GM19023 (cell line): ENCODE data around the gene RXFP1.

Experiments
- ATAC-seq: cut with Tn5 transposase; IDR thresholded peaks from one replicate; pipeline ENCODE4 v1.9.1; 2021; ENCODE audit warnings: mild to moderate bottlenecking, moderate library complexity; ENCODE audit not compliant: unreplicated experiment

RXFP1 gene

DNA sequence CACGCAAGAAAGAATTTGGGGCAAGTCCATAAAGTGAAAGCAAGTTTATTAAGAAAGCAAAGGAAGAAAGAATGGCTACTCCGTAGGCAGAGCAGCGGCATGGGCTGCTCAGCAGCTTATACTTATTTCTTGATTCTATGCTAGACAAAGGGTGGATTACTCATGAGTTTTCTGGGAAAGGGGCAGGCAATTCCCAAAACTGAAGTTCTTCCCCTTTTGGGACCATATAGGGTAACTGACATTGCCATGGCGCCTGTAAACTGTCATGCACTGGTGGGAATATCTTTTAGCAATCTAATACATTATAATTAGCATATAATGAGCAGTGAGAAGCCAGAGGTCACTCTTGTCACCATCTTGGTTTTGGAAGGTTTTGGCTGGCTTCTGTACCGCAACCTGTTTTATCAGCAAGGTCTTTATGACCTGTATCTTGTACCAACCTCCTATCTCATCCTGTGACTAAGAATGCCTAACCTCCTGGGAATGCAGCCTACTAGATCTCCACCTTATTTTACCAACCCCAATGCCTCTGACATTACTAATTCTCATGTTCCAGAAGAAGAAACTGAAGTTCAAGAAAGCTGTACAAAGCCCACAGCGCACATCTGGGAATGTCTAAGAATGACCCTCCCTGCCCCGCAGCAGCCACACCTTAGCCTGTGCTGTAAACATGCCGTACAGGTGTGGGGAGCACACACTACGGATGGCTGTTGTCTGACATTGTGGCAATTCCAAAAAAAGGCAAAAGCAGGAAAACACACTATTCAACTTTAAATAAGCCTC lies 18.6 kb downstream of the RXFP1 start:
- ATAC-seq = no peak

DNA sequence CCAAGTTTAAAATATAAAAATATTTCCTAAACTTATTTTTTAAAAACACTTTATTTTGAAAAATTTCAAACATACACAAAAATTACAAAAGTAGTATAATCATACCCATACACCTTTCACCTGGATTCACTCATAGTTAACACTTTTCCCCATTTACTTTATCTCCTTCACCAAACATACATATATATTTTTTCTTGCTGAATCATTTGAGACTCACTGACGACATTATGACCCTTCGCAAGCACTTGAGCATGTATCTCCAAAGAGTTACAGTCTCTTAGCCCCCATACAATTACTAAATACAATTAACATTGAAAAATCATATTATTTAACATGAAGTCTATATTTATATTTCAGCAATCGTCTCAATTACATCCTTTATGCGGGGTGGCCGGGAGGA lies 19.8 kb downstream of the RXFP1 start:
- no peak for ATAC-seq

DNA sequence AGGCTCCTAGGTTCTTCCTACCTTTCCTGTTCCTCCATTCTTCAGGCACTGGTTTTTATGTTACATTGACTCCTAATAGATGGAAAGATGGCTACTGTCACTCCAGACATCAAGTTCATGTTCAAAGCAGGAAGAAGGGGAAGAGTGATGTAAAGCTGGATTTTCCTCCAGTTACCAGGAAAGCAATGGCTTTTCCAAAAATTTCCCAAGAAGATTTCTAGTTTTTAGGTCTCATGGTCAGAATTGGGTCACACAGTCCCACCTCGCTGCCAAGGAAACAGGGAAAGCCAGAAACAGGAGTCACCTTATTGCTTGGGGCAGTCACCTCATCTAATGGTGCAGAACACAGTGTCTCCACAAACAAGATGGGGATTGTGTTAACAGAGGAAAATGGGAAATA lies 21.5 kb downstream of the RXFP1 start:
- ATAC-seq = no peak

DNA sequence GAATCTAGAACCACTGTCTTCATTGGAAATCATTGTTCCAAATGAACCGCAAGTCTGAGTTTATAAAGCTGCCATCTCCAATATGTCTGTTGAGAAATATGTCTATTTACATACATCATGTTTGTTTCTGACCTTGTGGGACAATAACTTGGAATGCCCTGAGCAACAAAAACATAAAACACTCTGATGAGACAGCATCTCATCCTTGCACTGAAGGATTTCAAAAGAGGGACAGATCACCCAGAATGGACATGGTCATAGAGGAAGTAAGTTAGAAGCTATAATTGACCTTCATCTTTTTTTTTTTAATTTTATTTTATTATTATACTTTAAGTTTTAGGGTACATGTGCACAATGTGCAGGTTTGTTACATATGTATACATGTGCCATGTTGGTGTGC lies 22.5 kb downstream of the RXFP1 start:
- ATAC-seq = no peak

DNA sequence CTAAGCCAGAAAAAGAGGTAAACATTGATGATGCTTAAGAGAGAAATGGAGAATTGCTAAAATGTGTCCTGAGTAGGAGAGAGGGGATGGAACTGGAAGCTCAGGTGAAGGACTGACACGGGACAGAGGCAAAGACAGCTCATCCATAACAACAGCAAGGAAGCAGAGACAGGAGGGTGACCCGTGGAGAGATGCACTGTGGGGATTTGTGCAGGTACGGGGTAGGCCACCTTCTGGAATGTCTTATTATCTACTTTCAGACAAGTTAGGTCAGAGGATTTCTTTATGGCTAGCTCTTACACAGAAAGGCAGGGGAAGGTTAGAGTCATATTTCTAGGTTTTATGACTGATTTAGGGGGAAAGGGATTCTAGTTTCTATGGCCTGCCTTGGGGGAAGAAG lies 31.7 kb downstream of the RXFP1 start:
- ATAC-seq = no peak

DNA sequence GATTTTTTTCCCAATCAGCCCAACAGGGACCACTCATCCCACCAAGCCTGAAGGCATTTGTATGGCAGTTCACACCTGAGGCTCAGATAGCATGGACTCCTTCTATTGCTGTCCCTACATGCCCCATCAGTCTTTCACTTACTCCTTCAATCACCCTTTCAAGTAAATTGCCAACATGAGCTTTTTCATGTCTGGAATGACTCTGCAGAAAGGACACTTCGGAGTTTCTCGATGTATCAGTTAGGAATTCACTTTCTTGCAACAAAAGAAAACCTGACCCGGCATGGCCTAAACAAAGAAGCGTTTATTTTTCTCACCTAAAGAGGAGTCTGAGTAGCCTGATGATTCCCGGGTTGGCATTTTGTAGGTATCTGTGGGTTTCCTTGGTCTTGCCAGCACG lies 38.6 kb downstream of the RXFP1 start:
- no peak for ATAC-seq

DNA sequence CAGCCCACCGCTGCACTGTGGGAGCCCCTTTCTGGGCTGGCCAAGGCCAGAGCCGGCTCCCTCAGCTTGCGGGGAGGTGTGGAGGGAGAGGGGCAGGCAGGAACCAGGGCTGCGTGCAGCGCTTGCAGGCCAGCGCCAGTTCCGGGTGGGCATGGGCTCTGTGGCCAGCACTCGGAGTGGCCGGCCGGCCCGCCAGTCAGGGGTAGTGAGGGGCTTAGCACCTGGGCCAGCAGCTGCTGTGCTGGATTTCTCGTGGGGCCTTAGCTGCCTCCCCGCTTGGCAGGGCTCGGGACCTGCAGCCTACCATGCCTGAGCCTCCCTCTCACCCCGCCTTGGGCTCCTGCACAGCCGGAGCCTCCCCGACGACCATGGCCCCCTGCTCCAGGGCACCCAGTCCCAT lies 45.2 kb downstream of the RXFP1 start:
- no peak for ATAC-seq

DNA sequence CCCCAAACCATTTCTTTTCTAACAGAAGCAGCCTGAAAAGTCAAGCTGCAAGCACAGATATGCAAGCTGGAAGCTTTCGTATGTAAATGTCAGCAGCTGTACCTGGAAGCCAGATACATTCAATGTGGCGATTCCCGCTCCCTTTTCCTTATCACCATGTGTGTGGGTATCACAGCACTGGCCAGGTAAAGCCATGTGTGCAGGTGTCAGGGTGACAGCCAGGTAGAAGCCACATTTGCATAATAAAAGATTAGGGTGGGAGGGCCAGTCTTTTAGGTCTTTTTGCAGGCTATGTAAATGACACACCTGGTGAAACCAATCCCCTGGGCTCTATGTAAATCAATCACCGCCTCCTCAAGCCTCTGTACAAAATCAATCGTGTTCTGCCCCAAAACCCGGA lies 50.1 kb downstream of the RXFP1 start:
- no peak for ATAC-seq

DNA sequence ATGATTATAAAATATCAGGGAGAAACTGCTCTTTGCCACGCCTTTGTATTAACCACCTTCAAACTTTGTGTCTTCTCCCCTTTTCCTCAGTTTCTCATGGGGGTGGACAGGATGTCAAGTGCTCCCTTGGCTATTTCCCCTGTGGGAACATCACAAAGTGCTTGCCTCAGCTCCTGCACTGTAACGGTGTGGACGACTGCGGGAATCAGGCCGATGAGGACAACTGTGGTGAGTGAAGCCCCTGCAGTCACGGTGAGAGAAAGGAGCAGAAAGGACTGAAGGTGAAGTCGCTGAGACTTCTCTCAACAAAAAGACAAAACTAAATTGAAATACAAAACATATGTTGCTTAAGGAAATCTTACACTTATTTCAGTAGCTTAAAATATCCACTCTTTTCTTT lies 50.9 kb downstream of the RXFP1 start:
- ATAC-seq = no peak

DNA sequence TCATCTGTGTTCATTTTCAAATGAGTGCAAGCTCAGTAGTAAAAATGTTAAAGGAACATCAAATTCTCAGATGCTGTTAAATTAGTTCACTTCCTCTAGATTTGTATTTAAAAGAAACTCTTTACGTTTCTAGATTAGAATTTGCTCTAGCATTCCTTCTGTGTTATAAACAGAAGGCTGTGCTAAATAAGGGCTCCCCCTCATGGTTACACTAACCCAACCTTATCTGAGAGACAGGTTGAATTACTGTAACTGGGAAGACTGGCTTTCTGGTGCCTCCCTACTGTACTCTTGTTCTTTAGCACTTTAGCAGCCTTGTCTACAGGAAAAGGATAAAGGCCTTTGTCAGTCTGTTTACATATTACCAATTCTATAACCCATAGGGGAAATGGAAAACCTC lies 56.8 kb downstream of the RXFP1 start:
- no peak for ATAC-seq

DNA sequence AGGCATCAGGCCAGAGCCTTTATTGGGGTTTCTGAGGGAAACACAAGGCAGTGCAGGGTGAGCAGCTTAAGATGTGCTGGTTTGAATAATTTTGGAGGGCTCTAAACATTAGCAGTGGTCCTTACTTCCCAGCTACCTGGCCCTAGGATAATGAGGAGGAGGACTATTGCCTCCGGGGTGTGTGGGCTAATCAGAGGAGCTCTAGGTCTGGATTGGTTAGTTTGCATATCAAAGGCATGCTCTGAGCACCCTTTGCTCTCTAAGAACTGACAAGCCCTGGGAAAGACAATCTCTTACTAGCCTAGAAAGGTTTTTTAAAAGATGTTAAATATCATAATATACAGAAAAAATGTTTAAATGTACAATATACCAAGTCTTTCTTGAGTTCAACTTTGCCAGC lies 58.4 kb downstream of the RXFP1 start:
- ATAC-seq = no peak

DNA sequence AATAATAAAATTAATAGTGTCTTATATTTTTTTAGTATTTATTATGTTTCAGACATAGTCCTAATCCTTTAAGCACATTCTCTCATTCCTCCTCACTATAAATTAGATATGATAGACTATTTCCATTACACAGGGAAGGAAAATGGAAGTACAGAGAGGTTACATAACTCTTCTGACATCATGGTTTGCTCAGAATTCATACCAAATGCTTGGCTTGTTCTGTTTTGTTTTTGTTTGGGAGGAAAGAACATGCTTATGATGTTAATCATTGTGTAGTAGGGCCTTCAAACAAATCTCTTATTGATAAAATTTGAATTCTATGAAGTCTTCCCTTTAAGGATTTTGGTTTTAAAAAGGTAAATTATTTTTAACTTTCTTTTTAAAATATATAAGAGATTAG lies 59.5 kb downstream of the RXFP1 start:
- ATAC-seq = no peak

DNA sequence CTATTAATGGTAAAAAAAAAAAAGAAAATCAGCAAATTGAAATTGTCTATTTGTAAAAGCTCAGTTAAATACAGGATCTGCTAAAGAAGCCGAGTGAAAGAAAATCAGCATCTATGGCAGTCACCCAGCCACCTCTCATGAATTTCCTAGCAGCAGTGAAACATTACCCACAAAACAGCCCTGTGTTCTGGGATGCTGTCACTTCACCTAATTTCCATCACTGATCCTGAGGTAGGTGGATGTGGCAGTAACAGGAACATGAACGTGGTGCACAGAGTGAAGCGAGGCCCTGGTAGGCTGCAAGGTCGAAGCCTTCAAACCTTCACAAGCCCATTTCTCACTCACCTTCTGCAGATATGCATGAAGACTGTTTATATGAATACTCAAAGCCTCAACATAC lies 65.2 kb downstream of the RXFP1 start:
- ATAC-seq = no peak

DNA sequence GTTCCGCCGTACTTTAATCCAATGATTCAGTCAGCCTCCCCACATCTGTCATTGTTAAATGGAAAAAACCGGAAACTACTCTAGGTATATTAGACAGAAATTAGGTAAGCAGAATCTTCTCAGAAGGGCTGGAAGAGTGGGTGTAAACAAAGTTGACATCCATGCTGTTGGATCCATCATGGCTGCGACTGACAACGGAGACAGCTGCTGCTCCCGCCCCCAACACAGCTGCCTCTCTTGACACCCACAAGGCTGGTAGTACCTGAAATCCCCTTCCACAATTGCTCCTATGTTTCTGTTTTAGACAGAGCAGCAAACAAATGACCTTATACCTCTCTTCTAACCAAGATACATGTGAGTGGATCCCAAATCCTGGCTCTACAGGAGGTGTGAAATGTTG lies 66.6 kb downstream of the RXFP1 start:
- ATAC-seq = no peak

DNA sequence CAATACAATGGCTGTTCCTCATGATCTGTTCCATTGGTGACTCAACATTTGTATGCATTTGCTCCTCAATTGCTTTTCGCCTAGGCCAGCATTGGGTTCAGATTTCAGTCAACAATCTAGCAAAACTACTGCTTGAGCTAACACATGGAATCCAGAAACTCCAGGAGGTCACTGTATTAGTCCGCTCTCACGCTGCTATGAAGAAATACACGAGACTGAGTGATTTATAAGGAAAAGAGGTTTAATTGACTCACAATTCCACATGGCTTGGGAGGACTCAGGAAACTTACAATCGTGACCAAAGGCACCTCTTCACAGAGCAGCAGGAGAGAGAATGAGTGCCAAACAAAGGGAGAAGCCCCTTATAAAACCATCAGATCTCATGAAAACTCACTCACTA lies 67.1 kb downstream of the RXFP1 start:
- ATAC-seq = no peak

DNA sequence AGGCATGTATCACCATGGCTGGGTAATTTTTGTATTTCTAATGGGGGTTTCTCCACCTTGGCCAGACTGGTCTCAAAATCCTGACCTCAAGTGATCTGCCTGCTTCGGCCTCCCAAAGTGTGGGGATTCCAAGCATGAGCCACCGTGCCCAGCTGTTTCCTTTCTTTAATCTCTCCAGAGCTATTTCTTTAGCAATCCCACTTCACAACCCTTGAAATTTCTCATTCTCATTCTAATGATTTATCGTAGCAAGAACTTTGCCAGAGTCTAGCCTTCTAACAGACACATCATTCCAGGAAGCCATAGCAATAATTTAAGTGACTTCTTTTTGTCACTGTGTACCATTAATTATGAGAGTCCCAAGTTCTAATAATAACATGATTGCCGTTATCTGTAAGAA lies 68.6 kb downstream of the RXFP1 start:
- no peak for ATAC-seq

DNA sequence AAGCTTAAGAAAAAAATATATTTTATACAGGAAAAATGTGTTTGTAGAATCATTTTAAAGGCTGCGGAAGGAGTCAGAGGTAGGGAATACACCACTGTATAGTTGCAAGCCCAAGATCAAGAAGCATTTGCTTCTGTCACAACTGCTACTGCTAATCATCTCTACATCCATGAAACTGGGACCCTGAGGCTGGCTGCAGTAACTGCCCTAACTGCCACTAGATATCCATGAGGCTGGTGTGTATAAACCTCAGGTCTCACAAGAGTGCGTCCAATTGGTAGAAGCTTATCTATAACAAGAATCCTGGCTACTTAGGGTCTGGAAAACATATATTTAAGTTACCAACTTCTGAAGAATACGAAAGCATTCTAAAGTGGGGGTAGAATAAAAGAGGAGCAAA lies 69.1 kb downstream of the RXFP1 start:
- ATAC-seq = no peak

DNA sequence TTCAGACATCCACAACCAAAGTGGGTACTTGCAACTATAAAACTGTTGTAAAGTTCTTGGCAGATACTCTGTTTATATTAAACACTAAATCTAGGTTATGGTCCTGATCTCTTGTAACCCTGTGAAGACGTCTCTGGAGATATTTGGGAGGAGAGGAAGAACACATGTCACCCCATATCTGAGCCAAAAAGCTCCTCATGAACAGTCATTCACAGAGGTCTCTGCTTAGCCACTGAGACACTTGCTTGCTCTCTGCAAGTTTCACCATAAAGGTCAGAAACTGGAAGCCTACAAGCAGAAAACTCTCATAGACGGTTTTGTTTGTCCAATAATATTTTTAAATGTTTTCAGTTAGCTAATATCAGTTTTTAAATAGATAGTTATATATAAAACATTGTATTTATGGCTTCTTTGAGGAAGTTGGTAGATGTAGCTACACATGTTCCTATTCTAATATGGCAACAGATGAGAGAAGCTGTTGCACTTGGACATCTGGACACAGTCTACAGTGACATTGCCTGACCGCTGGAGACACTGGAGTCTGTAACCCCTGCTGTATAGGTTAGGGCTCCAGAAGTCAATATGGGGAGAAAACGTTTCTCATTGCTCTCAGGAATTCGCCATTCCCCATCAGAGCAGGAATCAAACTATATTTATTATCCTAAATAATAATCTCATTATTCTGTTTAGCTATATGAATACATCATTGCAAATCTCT lies 76.4 kb downstream of the RXFP1 start:
- no peak for ATAC-seq

DNA sequence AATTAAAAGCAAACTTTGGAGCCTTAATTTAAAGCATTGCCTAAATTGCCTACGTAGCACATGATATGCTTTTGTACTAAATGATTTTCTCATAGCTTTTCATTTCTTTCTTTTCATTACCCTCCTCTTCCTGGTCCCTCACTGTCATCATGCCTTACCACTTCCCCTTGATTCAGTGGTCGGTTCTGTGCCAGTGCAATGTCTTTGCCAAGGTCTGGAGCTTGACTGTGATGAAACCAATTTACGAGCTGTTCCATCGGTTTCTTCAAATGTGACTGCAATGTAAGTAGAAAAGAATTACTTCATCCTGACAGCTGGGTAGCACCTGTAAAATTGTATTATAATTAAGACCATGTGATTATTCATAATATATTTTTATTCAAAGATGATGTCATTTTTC lies 77.5 kb downstream of the RXFP1 start:
- no peak for ATAC-seq

DNA sequence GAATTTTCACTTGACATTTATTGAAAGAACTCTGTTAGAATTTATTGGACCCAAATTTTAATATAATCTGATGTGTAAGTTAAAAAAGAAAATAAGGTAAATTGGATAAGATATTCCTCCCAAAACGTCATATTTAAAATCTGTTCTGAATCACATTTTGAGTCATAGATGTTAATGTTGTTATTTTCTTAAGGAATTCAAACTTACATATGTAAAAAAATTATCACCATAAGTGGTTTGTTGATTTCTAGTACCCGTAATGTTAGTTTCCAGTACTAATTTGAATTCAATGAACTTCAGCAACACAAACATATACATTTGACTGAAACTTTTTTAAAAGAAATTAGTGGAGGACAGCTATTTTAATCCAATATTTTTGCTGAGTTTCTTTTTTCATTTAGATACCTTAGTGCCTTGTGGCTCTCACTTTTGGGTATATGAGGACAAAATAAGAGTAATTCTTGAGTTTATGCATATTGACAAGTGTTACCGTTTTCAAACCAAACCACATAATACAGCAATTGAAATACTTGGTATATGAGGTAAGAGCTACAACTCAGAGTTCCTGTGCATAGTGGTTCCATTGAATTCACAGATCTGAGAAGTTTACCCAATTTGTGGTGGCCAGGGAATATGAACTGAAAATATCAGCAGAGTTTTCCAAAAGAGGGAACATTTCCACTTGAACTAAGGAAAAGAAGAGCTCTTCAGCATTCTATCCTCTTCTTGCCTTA lies 78.2 kb downstream of the RXFP1 start:
- ATAC-seq = no peak

DNA sequence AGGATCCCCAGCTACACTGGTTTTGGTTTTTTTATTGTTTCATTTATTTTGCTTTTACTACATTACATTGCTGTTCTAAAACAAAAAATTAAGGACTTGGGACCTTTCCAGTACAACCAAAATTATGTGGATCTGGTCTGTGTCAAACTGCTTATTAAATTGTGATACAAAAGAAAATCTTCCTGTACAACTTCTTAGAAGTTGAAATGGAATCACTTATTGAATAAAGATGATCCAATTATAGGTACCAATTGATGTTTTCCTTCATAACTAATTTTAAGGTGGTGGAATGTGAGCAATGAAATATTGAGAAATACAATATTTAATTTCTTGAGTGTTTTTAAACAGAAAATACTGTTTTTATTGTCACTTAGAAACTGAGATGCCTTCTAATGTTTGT lies 82.7 kb downstream of the RXFP1 start:
- no peak for ATAC-seq

DNA sequence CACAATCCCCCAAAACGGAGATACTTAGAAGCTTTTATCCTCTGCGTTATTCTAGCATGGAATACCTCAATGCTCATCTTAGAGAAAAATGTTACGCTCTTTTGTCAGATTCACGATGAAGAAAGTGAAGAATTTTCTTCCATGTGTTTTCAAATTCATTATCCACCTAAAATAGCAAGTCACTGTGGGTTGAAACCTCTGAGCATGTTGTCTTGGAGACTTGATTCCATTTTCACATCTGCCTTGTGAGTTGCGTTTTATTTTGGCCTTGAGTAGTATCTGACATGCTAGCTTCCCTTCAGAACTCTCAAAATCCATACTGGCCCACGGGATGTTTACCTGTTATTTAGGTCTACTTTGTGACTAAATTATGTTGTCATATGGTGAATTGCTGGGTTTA lies 83.7 kb downstream of the RXFP1 start:
- ATAC-seq = no peak
